ENCODE data around the gene SNRNP27.

- no peak for TF ChIP-seq CTCF (IDR thresholded peaks at IDR 0.05)
- TF ChIP-seq ZFX (IDR thresholded peaks at IDR 0.05; ENCODE audit: borderline replicate concordance), result no peak
Observed at GRCh38 chr2:69946351-69947324, 52.9 kb downstream of the SNRNP27 start.
